ENCODE results near the gene EMILIN2.
"Not testable (repeated sequence)": the region's sequence is repeated elsewhere in the genome, so short reads cannot be mapped to it uniquely, and the experiment has no call there.

The EMILIN2 gene

DNA sequence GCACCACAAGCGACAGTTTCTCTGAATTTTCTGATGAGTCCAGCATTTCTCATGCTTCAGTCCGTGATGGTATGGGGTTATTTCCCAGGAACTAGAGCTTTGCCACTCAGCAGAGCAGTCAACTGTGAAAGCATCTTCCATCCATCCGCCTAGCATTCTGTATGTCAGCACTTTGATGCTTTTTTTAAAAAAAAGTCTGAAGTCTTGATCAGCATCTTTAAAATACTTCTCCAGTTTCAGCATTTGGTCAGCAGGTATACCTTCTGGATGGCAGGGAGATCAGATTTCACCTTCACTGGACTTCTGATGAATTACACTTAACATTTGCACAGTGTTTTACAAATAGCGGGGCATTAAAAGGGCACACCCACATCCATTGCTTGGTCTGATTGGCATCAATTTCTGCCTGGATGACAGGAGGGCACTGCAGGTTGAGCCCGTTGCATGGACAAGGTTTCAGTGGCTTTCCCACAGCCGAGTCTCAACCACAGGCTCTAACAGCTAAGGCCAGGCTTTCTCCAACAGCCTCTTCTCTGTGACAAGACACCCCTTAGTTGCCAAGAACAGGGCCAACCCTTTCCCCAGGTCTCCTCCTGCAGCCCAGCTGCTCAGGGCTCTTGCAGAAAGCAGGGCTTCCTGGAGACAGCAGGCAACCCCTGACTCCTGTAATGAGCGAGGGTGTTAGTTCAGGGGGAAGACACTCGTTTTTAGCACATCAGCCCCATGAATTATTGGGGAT lies 54.0 kb downstream of the EMILIN2 start:
- no peak for DNase-seq (ENCODE audit: low spot score)

DNA sequence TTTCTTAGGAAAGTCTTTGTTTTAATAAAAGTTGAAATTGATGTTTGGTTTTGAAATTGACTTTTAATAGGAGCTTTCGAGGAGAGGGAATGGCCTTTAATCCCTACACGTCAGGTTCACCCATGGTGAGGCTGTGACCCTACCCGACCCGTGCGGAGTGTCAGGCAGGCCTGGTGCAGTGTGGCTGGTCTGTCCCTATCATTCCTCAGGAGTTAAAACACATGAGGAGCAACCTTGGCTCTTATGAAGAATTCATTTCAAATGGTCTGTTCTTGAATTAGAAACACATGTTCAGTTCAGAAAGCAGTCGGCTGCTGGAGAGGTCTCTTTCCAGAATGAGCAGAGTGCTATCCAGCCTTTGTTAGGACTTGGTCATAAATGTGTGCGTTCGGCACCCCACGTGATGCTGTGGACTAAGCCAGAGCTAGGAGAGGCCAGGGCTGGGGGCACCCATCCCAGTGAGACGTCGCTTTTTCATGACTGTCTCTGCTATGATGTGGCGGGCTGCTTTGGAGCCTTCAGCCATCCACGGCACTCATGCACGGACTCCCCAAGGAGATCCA lies 54.7 kb downstream of the EMILIN2 start:
- peak; percentile 75 for DNase-seq (ENCODE audit: low spot score)

DNA sequence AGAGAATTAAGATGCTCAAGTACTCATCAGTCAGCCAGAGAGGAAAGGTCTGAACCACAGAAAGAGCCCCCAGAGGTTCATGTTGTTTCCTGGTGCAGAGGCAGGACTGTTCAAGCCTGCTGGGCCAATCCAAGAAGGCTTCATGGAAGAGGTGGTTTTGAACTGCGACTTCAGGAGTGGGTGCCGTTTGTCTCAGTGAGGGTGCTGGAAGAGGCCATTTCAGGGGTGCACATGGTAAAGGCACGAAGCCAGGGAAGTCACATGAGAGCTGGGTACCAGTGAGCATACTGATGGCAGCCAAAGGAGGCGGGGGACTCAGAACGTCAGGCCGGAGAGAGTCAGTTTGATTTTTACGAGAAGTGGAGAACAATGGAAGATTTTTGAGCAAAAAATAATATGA lies 55.5 kb downstream of the EMILIN2 start:
- DNase-seq (ENCODE audit: low spot score): no peak

DNA sequence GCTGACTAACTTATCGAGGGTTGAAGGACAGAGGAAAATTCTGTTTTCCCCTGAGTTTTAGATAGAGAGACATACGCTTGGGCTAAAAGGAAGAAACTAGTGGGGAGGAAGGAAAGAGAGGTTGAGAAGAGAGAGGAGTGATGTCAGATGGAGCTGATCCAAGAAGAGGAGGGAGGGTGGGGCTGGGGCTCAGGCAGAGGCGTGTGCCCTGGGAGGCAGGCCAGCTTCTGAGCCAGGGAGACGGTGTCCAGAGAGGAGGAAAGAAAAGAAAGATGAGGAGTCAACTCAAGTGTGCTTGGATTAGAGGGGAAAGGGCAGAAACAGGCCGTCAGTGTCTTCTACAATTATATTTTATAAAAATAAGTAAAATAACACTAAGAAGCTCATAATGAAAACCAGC lies 56.2 kb downstream of the EMILIN2 start:
- peak; percentile 92 for DNase-seq (ENCODE audit: low spot score)

DNA sequence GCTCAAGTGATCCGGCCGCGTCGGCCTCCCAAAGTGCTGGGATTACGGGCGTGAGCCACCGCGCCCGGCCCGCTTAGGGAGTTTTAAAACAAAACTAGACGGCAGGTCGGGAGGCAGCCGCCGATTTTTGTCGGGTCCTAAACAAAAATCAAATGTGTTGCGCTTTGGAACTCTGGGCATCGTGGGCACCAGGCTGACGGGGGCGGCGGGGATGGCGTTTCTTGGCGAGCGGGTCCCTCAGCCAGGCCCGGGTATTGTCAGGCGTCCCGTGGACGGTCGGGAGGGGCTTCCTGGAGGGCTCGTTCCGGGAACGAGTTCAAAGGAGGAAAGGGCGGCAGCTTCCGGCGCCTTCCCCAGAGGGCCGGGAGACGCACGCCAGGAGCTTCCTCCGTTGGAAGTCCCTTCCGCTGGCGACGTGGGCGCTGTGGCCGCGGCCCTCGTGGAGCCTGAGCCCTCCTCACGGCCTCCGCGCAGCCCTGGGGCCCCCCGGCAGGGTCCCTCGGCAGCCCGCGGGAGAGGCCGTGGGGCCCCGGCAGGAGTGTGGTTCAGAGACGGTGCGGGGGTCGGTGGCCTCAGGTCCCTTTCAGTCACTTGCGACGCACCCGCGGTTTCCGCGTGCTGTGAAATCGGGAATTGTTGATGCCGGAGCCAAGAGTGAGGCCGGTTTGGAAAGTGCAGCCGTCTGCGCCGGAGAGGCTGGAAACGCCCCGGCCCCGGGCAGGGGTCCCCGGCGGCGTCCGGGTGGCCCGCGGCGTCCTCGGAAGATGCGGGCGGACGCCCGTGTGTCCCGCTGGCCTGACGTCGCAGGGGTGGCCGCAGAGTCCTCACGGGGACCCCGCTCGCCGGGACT lies 59.3 kb downstream of the EMILIN2 start:
- peak; percentile 57 for DNase-seq (ENCODE audit: low spot score)

DNA sequence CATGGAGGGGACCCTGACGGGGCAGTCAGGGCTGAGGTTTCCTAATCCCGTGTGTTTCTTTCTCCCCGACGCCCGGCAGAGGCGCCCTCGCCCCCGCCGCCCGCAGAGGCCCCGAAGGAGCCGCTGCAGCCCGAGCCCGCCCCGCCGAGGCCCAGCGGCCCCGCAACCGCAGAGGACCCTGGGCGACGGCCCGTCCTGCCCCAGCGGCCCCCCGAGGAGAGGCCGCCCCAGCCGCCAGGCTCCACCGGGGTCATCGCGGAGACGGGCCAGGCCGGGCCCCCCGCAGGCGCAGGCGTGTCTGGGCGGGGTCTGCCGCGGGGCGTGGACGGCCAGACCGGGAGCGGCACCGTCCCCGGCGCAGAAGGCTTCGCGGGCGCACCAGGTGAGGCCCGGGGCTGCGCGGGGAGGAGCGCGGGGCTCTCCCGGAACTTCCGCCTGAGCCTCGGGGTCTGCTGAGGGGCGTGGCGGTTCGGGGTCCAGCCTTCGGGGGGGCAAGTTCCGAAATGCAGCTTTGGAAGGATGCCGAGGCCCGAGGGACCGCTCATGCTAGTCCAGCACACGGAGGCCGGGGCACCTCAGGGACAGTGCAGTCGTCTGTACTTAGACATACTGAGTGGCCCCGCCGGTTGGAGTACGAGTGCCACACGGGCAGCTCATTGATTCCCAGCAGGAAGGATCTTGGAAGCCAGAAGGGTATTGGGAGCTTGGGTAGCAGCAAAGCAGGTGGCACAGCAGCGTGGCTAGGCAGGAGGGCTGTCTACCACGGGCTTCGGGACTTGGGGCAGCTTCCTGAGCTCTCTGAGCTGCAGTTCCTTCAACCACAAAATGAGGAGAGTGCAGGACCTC lies 60.1 kb downstream of the EMILIN2 start:
- DNase-seq (ENCODE audit: low spot score): peak; percentile 77

DNA sequence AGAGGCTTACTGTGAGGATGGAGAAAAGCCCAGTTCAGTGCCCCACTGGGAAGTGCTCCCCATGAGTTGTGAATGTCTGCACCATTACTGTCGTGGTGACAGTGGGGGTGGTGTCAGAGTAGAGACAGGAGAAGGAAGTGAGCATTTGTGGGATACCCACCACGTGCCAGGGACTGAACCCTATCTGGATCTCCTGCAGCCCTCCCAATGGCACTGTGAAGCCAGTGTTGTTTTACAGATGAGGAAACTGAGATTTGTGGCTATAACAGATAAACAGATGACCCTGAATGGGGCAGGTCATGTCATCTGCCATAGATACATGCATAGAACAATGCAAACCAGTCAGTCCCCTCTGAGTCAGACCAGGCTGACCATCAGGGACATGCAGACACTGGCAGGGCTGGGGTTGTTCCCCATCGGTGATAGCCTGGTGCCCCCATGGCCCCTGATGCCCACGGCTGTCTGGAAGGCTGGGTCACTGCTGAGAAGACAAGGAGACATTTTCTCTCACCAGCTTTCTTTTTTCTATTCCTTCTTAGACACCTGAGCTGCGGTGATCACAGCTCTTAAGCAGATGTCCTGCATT lies 60.8 kb downstream of the EMILIN2 start:
- no peak for DNase-seq (ENCODE audit: low spot score)

DNA sequence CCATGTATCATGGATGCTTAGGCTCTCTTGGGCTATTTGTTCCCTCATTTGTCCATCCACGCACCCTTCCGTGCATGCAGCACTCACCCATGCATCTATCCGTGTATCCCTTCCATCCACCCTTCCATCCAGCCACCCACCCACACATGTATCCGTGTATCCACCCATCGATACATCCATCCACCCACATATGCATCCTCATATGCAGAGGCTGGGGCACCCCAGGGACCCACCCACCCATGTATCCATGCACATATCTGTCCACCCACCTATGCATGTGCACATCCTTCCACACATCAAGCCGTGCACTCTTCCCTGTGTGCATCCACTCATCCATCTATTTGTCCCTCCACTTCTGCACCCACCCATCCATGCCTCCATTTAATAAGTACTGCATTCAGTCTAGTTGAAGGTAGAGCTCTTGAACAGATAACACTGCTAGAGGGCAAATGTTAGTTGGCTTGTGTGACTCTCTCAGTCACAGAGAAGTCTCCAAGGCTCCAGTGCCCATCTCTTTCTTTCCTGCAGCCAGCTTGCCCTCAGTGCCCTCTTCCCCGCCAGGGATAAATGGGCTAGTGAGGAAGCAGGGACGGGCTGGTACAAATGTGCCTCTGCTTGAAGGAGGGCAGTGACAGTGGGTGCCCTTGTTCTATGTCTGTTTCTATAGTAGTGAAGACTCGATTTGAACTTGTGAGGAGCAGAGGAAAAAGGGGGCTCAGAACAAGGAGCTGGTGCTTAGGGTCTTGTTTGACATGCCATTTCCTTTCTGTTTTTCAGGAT lies 61.5 kb downstream of the EMILIN2 start:
- no peak for DNase-seq (ENCODE audit: low spot score)

DNA sequence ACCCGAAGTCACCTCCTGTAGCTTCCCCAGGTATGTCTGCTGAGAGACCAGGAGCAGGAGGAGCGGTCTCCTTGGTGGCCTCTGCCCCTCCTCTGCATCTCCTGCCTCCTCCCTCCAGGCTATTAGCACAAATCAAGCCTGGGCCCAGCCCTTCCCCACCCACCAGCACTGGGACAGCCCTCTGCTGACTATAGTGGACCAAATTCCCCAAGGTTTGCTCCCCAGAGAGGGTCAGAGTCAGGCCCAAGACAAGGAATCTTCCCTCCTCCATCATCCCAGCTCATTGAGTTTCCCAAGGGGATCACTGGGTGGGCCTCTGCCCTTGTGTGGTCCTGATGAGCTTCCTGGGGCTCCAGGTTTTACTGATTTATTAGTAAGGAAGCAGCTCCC lies 62.1 kb downstream of the EMILIN2 start:
- DNase-seq (ENCODE audit: low spot score): no peak

DNA sequence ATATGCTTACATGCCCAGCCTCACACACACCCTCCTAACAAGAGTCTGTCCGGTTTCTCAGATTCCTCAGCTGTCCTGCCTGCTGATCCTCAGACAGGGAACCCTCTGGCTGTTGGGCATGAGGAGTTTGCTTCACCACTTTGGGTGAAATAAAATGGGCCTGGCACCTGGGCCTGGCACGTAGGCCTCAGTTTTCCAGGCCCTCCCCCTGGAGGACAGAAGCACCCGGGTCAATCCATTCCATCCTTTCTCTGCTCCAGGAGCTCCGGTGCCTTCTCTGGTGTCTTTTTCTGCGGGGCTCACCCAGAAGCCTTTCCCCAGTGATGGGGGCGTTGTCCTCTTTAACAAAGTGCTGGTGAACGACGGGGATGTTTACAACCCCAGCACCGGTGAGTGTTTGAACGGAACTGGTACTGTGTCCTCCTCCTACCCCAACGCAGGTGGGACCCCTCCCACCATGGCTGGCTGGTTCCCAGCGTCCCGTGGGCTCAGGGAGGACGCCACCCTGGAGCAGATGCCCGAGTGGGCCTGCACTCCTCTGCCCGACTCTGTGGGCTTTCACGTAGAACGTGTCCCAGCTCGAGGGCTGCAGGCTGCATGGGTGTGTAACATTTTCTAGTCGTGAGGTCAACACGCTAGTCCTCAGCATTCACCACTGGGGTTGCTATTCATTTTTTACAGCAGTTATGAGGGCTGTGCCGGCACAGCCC lies 62.8 kb downstream of the EMILIN2 start:
- no peak for DNase-seq (ENCODE audit: low spot score)

DNA sequence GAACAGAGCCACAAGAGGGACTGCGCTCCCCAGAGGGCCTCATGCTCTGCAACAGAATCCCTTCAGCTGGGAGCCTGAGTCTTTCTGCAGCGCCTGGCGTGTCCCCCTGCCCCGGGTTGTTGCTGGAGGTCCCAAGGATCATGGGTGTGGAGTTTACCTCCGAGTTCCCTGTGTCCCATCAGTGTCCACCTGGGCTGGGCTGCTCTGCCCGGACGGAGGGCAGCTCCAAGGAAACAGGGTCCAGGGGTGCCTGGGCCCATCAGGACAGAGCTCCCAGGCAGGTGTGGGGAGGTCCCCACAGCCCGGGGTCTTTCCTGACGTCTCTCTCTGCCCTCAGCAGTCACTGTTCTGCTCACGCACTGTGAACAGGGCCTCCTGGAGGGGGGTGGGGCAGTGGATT lies 63.5 kb downstream of the EMILIN2 start:
- no peak for DNase-seq (ENCODE audit: low spot score)

DNA sequence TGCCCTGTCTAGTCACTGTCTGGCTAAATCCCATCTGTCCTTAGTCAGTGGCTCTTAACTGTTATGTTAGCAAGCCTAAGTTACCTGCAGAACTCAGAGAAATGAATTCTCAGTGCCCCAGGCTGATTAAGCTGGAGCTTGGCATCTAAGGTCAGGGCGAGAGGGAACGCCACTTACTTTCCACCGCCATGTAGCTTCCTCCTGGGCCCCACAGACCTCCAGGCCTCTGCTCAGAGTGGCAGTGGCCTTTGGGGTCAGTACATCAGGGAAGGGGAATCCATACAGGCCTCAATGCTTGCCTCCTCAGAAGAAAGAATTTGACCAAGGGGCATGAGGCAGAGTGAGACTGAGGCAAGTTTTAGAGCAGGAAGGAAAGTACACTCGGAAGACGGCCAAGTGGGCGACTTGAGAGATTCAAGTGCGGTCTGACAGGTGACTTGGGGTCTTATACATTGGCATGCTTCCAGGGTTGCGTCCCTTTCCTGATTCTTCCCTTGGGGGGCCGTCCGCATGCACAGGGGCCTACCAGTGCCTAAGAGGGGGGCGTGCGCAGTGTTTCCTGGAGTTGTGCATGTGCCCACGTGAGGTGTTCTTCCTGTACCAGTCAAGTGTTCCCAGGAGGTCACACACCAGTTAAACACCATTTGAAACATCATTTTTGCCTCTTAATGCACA lies 64.1 kb downstream of the EMILIN2 start:
- DNase-seq (ENCODE audit: low spot score): no peak

DNA sequence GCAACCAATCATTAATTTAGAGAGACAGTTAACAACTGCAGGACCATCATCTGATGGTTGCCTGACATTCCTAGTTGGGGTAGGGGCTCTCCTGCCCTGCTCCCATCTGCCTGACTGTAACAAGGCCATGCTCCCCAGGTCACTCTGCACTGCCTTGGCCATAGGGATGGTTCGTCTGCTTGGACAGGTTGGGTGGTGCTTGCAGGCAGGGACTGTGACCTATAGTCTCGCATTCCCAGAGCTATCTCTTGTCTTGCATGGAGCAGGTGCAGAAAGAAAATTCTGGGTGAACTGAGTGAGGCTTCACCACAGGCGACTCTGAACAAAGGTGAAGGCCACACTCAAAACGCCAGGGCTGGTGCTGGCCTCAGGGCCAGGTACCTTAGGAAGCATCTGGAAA lies 64.7 kb downstream of the EMILIN2 start:
- DNase-seq (ENCODE audit: low spot score): no peak

DNA sequence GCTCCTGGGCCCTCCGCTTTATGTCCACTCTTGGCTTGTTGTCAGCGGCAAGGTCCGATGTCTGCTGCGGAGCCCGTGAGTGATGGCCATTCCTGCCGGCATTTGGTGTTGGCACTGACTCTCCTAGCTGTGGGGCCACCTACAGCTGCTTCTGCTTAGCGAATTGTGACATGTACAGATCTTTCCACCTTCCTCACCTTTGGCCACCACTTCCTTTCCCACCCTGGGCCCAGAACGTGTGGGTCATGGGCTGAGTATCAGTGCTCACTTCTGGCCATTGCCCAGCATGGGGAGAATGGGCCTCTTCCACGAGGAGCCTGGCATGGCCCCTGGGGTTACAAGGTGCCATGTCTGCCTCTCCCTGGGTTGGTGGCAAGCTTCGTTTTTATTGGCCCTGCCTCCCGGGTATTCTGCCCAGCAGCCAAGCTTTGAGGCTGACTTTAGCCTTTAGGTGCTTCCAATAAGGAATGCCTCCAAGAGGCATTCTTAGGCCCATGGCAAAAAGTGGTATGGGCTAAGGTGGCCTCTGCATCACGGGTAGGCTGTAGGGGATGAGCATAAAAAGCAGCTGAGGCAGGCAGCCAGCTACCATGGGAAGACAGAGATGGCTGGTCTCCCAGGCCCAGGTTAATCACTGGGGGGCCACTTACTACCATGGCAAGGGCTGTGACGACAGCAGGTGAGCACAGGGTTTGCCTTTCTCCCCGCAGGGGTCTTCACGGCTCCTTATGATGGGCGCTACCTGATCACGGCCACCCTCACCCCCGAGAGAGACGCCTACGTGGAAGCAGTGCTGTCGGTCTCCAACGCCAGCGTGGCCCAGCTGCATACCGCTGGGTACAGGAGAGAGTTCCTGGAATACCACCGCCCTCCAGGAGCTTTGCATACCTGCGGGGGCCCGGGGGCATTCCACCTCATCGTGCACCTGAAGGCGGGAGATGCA lies 65.8 kb downstream of the EMILIN2 start:
- DNase-seq (ENCODE audit: low spot score): no peak

DNA sequence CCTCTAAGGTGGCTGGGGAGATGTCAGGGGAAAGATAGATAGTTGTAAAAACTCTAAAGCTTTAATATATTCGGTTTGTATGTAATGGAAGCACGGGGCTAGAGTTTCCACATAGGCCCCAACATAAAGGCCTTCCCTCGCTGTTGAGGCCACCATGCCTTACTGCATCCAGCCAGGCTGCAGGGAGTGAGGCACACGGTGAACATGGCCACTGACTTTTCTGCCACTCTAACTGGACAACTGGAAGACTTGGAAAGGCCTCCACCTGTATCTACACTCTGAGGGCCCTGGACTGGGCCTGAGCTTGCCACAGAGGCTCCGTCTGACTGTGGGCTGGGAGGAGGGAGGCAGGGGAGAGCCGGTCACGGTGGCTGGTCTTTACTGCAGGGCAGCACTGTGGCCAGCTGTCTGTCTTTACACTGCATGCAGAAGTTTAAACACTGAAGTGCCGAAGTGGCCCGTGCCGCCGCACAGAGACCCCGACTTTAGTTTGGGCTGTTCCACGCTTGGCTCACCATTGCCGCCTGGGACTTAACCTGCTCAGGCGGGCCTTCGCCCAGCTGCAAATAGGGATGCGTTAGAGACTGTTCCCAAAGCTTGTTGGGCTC lies 66.7 kb downstream of the EMILIN2 start:
- no peak for DNase-seq (ENCODE audit: low spot score)

DNA sequence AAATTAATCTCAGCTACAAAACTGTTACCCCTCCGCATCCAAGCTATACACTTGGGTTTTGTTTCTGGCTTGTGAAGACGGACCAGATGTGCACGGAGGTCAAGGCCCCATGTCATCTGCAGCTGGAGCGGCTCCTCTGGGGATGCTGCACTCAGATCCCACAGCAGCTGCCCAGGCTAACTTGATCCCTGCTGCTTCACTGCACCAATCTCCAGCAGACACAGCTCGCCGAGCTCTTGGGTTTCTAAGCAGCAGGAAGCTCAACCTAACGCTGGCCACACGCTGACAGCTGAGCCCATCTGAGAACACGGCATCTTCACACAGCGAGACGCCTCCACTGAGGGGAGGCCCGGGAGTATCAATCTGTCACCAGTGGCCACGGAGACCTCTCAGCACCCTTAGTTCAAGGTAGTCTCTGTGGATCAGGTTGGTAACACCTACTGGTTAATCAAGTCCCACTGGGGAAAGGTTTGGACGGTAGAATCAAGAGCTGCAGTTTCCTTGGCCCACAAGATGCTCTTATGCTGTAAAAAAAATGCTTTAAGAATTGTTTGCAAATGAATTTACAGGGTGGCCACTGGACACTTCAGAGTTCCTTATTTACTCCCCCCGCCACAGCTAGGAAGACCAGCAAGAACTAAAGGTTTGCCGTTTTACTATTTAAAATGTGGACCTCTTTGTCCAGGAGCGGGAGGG lies 67.5 kb downstream of the EMILIN2 start:
- DNase-seq (ENCODE audit: low spot score): no peak

DNA sequence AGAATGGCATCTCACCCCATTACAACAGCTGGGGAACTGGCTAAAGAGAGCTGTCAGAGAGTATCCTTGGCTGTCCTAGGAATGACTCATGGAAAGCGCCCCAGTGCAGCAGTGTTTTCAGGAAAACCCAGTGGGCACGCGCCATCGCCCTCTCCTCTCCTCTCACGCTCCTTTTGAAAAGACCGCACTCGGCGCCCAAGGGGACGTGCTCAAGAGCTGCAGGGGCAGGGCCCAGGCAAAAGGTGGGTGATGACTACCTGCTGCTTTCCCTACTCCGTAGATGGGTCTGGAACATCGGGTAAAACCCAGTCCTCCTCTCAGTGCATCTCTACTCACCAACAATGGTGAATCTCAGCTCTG lies 68.1 kb downstream of the EMILIN2 start:
- DNase-seq (ENCODE audit: low spot score): peak; percentile 63

DNA sequence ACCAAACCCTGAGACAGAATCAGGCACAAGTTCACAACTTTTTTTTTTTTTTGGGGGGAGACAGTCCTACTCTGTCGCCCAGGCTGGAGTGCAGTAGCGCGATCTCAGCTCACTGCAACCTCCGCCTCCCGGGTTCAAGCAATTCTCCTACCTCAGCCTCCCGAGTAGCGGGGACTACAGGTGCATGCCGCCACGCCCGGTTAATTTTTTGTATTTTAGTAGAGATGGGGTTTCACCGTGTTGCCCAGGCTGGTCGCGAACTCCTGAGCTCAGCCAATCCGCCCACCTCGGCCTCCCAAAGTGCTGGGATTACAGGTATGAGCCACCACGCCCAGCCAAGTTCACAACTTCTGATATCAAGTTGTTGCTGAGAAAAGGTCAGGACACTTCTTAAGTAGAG lies 68.7 kb downstream of the EMILIN2 start:
- not testable (repeated sequence) for DNase-seq (ENCODE audit: low spot score)
